Left forelimb (tissue), 1 donor: ENCODE results near the gene MORN3.
"Not testable (repeated sequence)": the region's sequence is repeated elsewhere in the genome, so short reads cannot be mapped to it uniquely, and the experiment has no call there.

Experiments used
- DNase-seq: peaks from one replicate; pipeline ENCODE4 v3.0.0-alpha.2; 2018; ENCODE audit warnings: low spot score

MORN3 gene

DNA sequence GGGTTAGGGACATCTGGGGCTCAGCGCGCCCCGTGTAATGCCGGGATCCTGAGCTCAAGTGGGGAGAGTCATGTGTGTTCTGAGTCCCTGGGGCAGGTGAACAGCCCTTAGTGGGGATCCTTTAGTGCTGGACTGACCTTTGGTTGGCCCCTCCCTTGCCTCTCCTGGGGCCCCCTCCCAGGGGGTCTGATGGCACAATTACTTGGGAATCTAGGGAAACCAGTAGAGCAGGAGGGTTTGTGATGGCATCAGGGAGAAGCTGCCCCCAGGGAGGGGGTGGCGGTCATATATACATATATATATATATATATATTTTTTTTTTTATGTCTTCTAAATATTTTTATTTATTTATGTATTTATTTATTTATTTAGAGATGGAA, at the start of gene MORN3:
Gene MORN3, minus strand, starts transcription at position 134 of the 380 bp plus-strand sequence. CDS start 171 bp downstream, outside the sequence.
- DNase-seq: no peak

GRCh38 chr12:121718653-121719239, 49.3 kb upstream of the MORN3 start:
- no peak for DNase-seq

DNA sequence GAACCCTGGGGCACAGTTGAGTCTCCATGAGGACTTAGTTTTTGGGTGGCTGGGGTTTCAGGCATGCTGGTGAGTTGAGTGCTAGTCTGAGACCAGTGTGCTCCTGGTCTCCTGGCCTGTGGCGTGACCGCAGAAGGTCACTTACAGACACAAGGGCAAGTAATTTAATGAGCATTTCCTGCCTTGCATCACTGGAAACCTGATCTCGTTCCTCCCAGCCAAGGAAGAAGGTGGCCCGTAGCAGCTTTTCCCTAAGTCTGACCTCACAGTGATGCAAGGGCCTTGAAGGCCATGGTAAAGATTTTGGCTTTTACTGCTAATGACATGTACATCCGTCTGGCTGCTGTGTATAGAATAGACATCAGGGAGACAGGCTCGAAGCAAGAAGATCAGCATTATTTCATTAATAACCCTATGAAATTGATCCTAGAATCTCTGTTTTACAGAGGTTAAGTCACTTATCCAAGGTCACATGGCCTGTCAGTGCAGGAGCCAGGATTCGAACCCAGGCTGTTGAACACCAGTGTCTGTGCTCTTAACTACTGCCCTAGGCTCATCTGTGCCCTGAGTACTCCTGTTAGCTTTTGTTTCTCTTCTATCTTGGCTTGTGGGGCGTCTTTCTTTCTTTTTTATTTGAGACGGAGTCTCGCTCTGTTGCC, 47.7 kb upstream of the MORN3 start:
- DNase-seq: no peak

- no peak for DNase-seq
Measured at GRCh38 chr12:121715862-121716435, 46.5 kb upstream of the MORN3 start.

DNA sequence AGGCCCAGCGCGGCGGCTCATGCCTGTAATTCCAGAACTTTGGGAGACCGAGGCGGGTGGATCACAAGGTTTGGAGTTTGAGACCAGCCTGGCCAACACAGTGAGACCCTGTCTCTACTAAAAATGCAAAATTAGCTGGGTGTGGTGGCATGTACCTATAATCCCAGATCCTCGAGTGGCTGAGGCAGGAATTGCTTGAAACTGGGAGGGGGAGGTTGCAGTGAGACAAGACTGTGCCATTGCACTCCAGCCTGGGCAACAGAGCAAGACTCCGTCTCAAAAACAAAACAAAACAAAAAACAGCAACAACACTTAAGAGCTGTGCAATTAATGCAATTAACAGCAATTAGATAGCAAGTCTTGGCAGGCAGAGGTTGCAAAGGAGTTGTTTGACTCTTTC, 45.6 kb upstream of the MORN3 start:
- not testable (repeated sequence) for DNase-seq

DNA sequence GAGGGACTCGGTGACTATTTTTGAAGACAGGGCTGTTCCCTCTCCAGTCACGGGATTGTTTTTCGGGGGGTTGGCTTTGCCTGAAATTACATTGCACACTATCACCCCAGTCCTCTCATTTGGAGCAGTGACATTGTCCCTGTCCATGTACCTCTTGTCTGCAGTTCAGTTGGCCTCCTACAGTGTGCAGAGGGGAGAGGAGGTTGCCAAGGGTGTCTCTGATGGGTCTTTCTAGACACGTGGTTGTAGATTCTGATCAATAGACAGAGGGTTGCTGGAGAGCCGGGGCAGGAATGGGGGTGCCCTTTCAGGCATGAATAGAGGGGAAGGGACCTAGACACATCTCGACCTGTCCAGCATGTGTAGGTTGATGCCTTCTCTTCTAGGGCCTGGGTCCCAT, 44.3 kb upstream of the MORN3 start:
- no peak for DNase-seq

DNA sequence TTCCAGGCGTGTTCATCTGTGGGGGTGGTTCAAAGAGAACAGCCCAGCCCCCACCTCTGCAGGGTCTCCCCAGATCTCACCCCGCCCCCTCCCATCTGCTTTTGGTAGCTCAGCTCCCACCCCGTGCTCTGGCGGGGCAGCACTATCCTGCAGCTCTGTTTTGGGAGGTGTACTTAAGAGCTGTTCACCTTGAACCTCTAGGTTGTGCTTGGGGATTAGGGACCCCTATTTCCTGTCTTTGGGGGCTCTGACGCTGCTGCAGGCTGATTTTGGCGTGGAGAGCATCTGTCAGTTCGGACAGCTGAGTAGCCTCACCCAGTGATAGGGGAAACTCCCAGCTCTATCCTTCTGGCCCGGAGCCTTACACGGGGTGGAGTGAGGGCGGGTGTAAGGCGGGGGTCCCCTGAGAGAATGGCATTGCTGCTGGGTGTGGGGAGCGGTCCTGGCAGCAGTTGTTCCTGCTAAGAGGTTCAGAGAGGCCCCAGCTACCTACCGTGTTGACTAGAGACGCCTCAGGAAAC, 43.9 kb upstream of the MORN3 start:
- peak; percentile 69 for DNase-seq

DNA sequence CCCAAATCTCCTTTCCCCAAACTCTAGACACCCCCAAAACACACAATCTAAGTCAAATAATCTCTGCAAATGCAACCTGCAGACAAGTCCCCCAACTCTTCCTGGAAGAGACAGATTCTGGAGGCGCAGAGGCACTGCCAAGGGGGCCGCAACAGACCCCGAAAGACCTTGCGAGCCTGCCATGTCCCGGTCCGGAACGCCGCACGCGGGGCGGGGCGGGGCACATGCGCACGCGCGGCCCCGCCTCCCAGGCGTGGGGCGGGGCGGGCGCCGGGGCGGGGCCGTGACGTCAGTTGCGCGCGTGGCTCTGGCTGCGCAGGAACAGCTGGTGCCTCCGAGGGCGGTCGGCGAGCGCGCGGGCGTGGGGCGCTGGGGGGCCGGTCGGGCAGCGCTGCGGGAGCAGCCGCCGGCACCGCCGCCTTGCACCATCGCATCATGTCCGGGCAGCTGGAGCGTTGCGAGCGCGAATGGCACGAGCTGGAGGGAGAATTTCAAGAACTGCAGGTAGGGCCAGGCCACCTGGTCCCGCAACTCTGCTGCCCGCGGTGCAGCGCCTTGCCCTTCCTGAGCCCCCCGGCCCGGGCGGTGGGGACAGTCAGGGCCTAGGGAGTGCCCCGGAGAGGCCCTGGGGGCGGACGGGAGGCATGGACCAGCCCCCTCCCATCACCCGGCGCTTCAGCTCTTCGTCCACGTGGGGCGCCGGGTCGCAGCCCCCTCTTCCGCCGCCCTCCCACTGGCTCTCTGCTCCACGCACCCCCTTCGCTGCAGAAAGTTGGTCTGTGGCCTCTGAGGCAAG, 43.2 kb upstream of the MORN3 start, which contains the start of gene TMEM120B:
Gene TMEM120B, plus strand, starts transcription at position 292 of the 796 bp plus-strand sequence. Its CDS starts 144 bp downstream, at position 436.
- DNase-seq: peak; percentile 93

GRCh38 chr12:121712190-121712460, 42.7 kb upstream of the MORN3 start:
- DNase-seq: no peak

GRCh38 chr12:121711361-121712189, 42.1 kb upstream of the MORN3 start:
- no peak for DNase-seq

DNA sequence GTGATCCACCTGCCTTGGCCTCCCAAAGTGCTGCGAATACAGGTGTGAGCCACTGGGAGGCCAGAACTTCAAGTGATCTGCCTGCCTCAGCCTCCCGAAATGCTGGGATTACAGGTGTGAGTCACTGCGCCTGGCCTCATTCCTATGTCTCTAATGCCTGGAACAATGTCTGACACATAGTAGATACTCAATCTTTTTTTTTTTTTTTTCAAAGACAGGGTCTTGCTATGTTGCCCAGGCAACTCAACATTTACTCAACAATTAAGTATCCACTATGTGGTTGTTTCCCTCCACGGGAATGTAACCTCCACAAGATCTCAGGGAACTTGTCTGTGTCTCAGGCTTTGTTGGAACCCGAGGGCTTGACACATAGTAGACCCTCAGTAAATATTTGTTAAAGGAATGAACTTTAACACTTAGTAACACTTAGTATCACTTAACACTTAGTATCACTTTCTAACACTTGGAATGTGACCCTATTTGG, 40.1 kb upstream of the MORN3 start:
- DNase-seq: no peak

DNA sequence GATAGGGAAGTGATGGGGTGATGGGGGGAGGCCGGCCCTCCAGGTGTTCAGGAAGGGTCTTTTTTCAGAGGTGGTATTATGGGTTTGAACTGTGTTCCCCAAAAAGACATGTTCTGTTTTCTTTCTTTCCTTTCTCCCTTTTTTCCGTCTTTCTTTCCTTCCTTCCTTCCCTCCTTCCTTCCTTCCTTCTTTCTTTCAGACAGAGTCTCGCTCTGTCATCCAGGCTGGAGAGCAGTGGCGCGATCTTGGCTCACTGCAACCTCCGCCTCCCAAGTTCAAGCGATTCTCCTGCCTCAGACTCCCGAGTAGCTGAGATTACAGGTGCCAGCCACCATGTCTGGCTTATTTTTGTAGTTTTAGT, 39.6 kb upstream of the MORN3 start:
- not testable (repeated sequence) for DNase-seq

- DNase-seq: no peak
Measured at GRCh38 chr12:121708313-121709063, 39.0 kb upstream of the MORN3 start.

- DNase-seq: no peak
Measured at GRCh38 chr12:121705514-121705913, 36.1 kb upstream of the MORN3 start.

DNA sequence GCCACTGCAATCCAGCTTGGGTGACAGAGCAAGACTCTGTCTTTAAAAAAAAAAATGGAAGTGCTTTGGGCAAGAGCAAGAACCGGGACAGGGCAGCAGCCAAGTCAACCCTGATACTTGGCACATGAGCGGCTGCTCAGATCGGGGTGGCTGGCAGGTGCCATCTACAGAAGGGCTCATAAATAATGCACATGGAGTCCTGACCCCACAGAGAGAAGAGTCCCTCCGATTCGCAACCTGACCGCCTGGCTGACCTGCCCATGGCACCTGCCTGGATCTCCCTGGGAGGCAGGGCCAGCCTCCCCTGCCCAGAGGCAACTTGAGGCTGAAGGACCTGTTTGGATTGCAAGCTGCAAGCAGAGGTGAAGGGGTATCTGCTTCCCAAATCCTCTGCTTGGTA, 33.5 kb upstream of the MORN3 start:
- DNase-seq: no peak

GRCh38 chr12:121701667-121702277, 32.3 kb upstream of the MORN3 start:
- DNase-seq: no peak

DNA sequence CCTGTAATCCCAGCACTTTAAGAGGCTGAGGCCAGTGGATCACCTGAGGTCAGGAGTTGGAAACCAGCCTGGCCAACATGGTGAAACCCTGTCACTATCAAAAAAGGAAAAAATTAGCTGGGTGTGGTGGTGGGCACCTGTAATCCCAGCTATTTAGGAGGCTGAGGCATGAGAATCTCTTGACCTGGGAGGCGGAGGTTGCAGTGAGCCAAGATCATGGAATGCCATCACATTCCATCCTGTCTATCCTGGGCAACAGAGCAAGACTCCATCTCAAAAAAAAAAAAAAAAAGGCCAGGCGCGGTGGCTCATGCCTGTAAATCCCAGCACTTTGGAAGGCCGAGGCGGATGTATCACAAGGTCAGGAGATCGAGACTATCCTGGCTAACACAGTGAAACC, 28.4 kb upstream of the MORN3 start:
- DNase-seq: not testable (repeated sequence)

DNA sequence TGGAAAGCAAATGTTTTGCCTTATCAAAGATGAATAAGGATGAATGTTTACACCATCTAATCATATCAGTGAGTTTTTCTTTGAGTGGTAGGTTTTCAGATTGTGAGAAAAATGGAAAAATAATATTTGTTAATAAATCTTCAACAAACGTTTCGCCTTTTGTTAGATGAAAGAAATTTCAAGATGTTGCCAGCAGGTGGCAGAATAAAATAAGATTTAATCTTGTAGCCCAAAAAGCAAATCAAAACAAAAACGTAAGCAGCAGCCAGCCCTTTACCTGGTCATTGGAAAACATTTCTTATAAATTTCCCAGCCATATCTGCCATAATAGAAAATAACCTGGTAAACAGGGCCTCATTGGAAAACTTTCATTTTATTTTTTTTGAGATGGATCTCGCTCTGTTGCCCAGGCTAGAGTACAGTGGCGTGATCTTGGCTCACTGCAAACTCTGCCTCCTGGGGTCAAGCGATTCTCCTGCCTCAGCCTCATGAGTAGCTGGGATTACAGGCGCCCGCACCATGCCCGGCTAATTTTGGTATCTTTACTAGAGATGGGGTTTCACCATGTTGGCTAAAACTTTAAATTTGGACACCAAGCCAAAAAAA, 27.7 kb upstream of the MORN3 start:
- DNase-seq: no peak

GRCh38 chr12:121693155-121693687, 23.8 kb upstream of the MORN3 start:
- DNase-seq: no peak

DNA sequence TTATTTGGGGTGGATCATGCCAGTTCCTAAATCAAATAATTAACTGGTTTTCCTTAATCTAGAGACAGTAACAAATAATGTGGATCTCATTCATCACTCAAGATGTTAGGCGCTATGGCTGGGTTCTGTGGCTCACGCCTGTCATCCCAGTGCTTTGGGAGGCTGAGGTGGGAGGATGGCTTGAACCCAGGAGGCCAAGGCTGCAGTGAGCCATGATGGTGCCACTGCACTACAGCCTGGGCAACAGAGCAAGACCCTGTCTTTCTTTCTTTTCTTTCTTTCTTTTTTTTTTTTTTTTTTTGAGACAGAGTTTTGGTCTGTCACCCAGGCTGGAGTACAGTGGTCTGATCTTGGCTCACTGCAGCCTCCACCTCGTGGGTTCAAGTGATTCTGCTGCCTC, 23.3 kb upstream of the MORN3 start:
- DNase-seq: not testable (repeated sequence)
